ENCODE results near the gene ILKAP. TPM values are rescaled to one million over a fixed set of nuclear protein-coding genes. Genes with fewer than 3 reads are reported as not detected.

ILKAP gene
- total RNA-seq, 3 donors from 2014 or later, result 33.2 to 55.7 (median 39.9) TPM

DNA sequence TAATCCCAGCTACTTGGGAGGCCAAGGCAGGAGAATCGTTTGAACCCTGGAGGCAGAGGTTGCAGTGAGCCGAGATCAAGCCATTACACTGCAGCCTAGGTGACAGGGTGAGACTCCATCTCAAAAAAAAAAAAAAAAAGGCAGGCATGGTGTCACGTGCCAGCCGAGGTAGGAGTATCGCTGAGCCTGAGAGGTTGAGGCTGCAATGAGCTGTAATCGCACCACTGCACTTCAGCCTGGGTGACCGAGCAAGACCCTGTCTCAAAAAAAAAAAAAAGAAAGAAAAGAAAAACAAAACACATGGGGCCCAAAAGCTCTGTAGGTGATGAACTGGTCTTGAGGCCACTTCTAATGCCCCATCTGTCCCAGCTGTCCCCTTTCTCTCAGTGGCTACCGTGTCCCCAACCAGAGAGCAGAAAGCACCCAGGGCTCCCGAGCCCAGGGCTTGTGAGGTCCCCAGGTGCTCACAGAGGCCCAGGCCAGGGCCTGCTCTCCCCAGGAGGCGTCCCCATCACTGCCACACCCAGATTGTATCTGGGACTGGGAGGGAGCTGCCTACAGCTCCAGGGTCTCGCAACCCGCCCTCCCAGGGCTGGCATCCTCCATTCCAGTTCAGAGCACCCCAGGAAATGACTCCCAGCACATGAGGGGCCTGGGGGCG lies 56.5 kb downstream of the ILKAP start:
- intact Hi-C loops (cut with DNase I, micrococcal nuclease), result no loop called here
- DNase-seq (no peak), ATAC-seq (no peak)
- H3K4me3 ChIP-seq, result no peak overlapping the region
- no peaks in the 10 kb centered on the region for H3K36me3 ChIP-seq (ENCODE audit: low read depth)
- H3K9me3 ChIP-seq, result no peaks in the 10 kb centered on the region
- TF ChIP-seq, protein P1, sequence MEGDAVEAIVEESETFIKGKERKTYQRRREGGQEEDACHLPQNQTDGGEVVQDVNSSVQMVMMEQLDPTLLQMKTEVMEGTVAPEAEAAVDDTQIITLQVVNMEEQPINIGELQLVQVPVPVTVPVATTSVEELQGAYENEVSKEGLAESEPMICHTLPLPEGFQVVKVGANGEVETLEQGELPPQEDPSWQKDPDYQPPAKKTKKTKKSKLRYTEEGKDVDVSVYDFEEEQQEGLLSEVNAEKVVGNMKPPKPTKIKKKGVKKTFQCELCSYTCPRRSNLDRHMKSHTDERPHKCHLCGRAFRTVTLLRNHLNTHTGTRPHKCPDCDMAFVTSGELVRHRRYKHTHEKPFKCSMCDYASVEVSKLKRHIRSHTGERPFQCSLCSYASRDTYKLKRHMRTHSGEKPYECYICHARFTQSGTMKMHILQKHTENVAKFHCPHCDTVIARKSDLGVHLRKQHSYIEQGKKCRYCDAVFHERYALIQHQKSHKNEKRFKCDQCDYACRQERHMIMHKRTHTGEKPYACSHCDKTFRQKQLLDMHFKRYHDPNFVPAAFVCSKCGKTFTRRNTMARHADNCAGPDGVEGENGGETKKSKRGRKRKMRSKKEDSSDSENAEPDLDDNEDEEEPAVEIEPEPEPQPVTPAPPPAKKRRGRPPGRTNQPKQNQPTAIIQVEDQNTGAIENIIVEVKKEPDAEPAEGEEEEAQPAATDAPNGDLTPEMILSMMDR (IDR thresholded peaks at IDR 0.05), result no peak
- peaks cover 10% of the 10 kb centered on the region for H3K4me1 ChIP-seq (ENCODE audit: low read depth)

DNA sequence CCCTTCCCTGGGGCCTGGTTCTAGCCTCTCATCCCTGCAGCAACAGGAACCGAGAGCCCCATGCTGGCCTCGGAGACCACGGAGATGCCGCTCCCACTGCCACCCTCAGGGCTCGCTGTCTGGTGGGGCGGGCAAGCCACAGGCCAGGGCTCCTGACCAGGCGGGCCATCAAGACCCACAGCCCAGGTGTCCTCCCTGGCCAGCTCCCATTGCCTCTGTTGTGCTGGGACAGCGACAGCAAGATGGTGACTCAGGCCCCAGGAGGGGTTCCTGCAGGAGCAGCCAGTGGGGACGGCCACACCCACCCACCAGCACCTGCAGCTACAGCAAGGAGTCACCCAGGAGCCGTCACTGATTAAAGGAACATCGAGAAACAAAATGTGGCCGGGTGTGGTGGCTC lies 57.6 kb downstream of the ILKAP start:
- Histone ChIP-seq H3K4me1 (ENCODE audit: low read depth) (peaks cover 16% of the 10 kb centered on the region), H3K4me3 (no peak overlapping the region), H3K36me3 (ENCODE audit: low read depth) (no peaks in the 10 kb centered on the region), H3K9me3 (no peaks in the 10 kb centered on the region)
- DNase-seq (no peak), ATAC-seq (no peak)
- intact Hi-C loops (cut with DNase I, micrococcal nuclease), result no loop called here
- TF ChIP-seq, protein P1 (IDR thresholded peaks at IDR 0.05), result no peak

DNA sequence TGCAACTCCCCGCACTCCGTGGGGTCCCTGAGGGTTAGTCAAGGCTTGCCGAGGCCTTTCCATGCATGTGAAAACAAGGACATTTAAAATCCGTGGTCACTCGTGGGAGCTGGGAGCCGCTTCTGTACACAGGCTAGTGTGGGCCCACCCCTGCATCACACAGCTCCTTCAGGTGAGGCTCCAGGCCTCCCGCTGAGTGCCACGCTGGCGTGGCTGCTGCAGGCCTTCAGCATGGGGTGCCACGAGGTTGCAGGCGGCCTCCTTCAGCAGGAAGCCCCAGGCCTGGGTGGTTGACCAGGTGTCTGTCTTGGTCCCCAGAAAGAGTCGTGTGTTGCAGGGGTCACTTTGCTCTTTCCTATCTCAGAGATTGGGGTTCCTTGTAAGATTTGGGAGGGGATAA lies 58.4 kb downstream of the ILKAP start:
- Histone ChIP-seq H3K4me3 (no peak overlapping the region), H3K4me1 (ENCODE audit: low read depth) (peaks cover 16% of the 10 kb centered on the region), H3K9me3 (no peaks in the 10 kb centered on the region), H3K36me3 (ENCODE audit: low read depth) (no peaks in the 10 kb centered on the region)
- ATAC-seq, result no peak
- TF ChIP-seq, protein P1 (IDR thresholded peaks at IDR 0.05), result no peak
- intact Hi-C loops (cut with DNase I, micrococcal nuclease), result no loop called here
- no peak for DNase-seq

DNA sequence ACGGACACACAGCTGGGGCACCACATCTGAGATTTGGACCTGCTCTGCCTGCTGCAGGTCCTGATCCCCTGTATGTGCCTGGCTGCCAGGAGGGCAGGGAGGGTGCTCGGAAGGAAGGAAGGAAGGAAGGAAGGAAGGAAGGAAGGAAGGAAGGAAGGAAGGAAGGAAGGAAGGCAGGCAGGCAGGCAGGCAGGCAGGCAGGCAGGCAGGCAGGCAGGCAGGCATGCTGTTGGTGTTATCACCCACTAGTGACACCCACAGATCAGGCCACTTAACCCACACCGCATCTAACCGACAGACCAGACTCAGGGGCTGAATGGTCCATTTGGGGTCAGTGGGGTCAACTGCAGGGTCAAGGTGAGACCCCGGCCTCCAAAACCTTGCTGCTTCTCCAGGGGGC lies 59.2 kb downstream of the ILKAP start:
- no peak for DNase-seq
- TF ChIP-seq, protein P1 (IDR thresholded peaks at IDR 0.05), result no peak
- no peak overlapping the region for H3K4me3 ChIP-seq

DNA sequence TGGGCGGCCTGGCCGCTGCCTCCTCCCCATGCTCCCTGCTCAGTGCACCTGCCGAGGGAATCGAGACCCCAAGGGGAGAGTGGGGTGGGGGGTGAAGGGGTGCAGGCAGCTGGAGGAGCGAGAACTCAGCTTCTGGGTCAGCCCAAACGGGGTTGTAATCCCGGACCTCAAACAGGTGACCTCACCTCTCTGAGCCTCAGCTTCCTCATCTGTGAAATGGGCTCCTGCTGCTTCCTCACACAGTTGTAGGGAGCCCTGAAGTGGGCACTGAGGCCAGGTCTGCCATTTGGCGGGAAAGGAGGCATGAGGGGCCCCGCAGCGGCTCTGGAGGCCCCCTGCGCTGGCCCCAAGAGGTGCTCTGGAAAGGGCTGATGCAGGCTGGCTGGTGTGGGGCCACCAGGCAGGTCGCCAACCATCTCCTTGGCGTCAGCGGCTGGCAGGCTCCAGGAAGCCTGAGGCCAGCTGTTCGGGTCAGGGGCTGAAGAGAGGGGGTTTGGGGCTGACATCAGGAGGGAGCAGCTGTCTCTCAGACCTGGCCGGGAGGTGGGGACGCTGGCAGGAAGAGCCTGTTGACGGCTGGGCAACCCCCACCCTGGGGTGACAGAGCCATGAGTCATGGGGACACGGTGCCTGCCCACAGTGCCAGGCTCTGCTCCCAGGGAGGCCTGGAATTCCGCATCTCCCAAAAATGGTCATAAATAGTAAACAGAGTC lies 60.1 kb downstream of the ILKAP start:
- Histone ChIP-seq H3K4me1 (ENCODE audit: low read depth) (peaks cover 18% of the 10 kb centered on the region), H3K4me3 (no peak overlapping the region), H3K9me3 (no peaks in the 10 kb centered on the region), H3K36me3 (ENCODE audit: low read depth) (no peaks in the 10 kb centered on the region)
- intact Hi-C loops (cut with DNase I, micrococcal nuclease), result no loop called here
- TF ChIP-seq, protein P1 (IDR thresholded peaks at IDR 0.05), result no peak
- ATAC-seq (no peak), DNase-seq (no peak)

More for the DNA sequence above, 59.2 kb downstream of the ILKAP start:
- H3K36me3 ChIP-seq (ENCODE audit: low read depth), result no peaks in the 10 kb centered on the region
- no peak for ATAC-seq
- no peaks in the 10 kb centered on the region for H3K9me3 ChIP-seq
- peaks cover 16% of the 10 kb centered on the region for H3K4me1 ChIP-seq (ENCODE audit: low read depth)
- intact Hi-C loops (cut with DNase I, micrococcal nuclease), result no loop called here
